Natural killer cell (primary cell): ENCODE data around the gene ANXA10. TPM values are rescaled to one million over a fixed set of nuclear protein-coding genes. Genes with fewer than 3 reads are reported as not detected.
A peak's percentile ranks its signal among the peaks of the same experiment; 100 is the strongest.

Experiments used
- ATAC-seq, 3 donors: fragments of 150-1000 bp in 2 of 3; fragments of 200-7000 bp in 1 of 3; cut with Tn5 transposase; 1 replicate in 1 of 3; 2 replicates in 2 of 3; pipeline ENCODE4 v1.10.0; 2021; ENCODE audit warnings: mild to moderate bottlenecking in 2 of 3, moderate library complexity in 2 of 3
- DNase-seq, 2 donors: peaks; one replicate each; pipeline versions ENCODE4 v3.0.0 to v3.0.0-alpha.2; 2013 to 2021; ENCODE audit warnings: mixed read lengths in 1 of 2
- H3K27ac ChIP-seq: one replicate; pipeline ENCODE4 v1.5.1; 2013; ENCODE audit warnings: mild to moderate bottlenecking, low read length
- H3K27me3 ChIP-seq: one replicate; pipeline ENCODE4 v1.6.1; 2013; ENCODE audit warnings: low read length; ENCODE audit not compliant: control insufficient read depth, insufficient read depth
- H3K36me3 ChIP-seq: one replicate; pipeline ENCODE4 v1.6.1; 2013; ENCODE audit warnings: low read length; ENCODE audit not compliant: control insufficient read depth, insufficient read depth
- H3K4me1 ChIP-seq: one replicate; pipeline ENCODE4 v1.6.1; 2013; ENCODE audit warnings: low read length; ENCODE audit not compliant: control insufficient read depth, insufficient read depth
- H3K4me3 ChIP-seq: one replicate; pipeline ENCODE4 v1.5.1; 2013; ENCODE audit warnings: low read length
- H3K9me3 ChIP-seq: one replicate; pipeline ENCODE4 v1.6.1; 2013; ENCODE audit warnings: low read length; ENCODE audit not compliant: control insufficient read depth, insufficient read depth
- H3K27ac Mint-ChIP-seq, 2 donors: one replicate each; pipeline ENCODE4 v1.8.0; 2022; ENCODE audit warnings: mild to moderate bottlenecking in 2 of 2, mixed read lengths in 2 of 2, moderate library complexity in 1 of 2
- H3K27me3 Mint-ChIP-seq, 2 donors: one replicate each; pipeline ENCODE4 v1.8.0; 2022; ENCODE audit warnings: low read depth in 2 of 2, mixed read lengths in 2 of 2
- H3K36me3 Mint-ChIP-seq: one replicate; pipeline ENCODE4 v1.8.0; 2022; ENCODE audit warnings: mixed read lengths
- H3K4me1 Mint-ChIP-seq, 2 donors: one replicate each; pipeline ENCODE4 v1.8.0; 2022; ENCODE audit warnings: mixed read lengths in 2 of 2
- H3K4me3 Mint-ChIP-seq: one replicate; pipeline ENCODE4 v1.8.0; 2022; ENCODE audit warnings: mild to moderate bottlenecking, moderate library complexity, mixed read lengths
- H3K9me3 Mint-ChIP-seq, 2 donors: one replicate each; pipeline ENCODE4 v1.8.0; 2022; ENCODE audit warnings: mixed read lengths in 2 of 2
- WGBS: methylation state at CpG from one replicate; pipeline ENCODE4 v1.1.7; 2013; ENCODE audit warnings: missing lambda C conversion rate; ENCODE audit not compliant: insufficient coverage; 5-methylcytosine and 5-hydroxymethylcytosine counted together
- intact Hi-C: fragments of 100-400 bp; cut with micrococcal nuclease; formaldehyde crosslinking; loops from one replicate; pipeline ENCODE4 v1.14.2; 2022
- total RNA-seq, 4 donors: library from RNA; stranded (reverse); fragments of 120-200 nt in 1 of 4; gene quantifications; one replicate each; pipeline versions ENCODE4 v1.2.3 to v1.2.4, GENCODE V29; 2013 to 2022
- TF ChIP-seq, protein P1 (sequence below): fragments of 200-600 bp; IDR thresholded peaks from one replicate; pipeline ENCODE4 v1.8.0; 2022; ENCODE audit warnings: antibody characterized with exemption

Gene ANXA10
- total RNA-seq, 3 donors from 2014 or later (not counting 1 experiment from before 2014, with no cell fraction given), result not detected

DNA sequence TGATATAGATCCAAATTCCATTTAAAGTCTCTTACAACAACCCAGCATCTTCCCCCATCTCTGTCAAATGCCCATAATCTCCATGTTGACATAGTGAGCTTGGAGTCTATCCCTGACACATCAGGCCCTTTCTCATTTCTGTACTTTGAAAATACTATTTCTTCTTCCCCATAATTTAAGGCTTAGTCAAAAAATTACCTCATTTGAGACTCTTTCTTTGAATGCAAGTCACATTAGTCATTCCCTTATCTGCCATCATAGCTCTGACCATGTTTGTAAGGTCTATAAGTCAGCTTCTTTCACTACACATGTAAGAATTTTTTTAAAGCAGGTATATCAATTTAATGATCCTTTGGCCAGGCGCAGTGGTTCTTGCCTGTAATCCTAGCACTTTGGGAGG, 126.3 kb downstream of the ANXA10 start:
- Mint-ChIP-seq H3K36me3 (peaks cover 62% of the 10 kb centered on the region), H3K4me3 (no peak overlapping the region), H3K9me3 (peaks cover 3 to 4% of the 10 kb centered on the region in 2 donors), H3K27ac (no peak overlapping the region), H3K4me1 (peaks cover 0 to 3% of the 10 kb centered on the region in 2 donors), H3K27me3 (no peaks in the 10 kb centered on the region)
- ATAC-seq (no peak), DNase-seq (no peak)
- Histone ChIP-seq H3K9me3 (no peaks in the 10 kb centered on the region), H3K27me3 (no peaks in the 10 kb centered on the region), H3K27ac (no peak overlapping the region), H3K36me3 (peaks cover 58% of the 10 kb centered on the region), H3K4me3 (no peak overlapping the region), H3K4me1 (no peaks in the 10 kb centered on the region)
- TF ChIP-seq, protein P1, sequence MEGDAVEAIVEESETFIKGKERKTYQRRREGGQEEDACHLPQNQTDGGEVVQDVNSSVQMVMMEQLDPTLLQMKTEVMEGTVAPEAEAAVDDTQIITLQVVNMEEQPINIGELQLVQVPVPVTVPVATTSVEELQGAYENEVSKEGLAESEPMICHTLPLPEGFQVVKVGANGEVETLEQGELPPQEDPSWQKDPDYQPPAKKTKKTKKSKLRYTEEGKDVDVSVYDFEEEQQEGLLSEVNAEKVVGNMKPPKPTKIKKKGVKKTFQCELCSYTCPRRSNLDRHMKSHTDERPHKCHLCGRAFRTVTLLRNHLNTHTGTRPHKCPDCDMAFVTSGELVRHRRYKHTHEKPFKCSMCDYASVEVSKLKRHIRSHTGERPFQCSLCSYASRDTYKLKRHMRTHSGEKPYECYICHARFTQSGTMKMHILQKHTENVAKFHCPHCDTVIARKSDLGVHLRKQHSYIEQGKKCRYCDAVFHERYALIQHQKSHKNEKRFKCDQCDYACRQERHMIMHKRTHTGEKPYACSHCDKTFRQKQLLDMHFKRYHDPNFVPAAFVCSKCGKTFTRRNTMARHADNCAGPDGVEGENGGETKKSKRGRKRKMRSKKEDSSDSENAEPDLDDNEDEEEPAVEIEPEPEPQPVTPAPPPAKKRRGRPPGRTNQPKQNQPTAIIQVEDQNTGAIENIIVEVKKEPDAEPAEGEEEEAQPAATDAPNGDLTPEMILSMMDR, result no peak
- intact Hi-C loops, result no loop called here
- WGBS, result 100% methylated on average over 1 of the region's 1 CpG

DNA sequence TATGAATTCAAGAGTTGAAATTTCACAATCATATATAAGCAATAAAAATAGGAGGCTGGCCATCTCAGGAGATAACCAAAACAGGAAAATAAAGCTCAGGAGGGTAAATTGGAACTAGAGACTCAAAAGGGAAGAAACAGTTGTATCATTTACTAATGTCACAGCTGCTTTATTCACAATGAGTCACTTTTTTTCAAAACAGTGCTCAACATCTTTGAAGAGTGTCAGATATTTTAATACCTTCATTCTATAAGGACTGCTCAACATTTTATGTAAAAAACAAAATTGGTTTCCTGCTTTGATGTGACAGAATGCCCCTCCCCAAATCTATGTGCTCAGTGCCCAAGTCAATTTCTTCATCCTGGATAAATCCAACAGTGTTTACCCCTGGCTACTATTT, 128.6 kb downstream of the ANXA10 start:
- no peak overlapping the region for H3K27ac ChIP-seq
- DNase-seq (no peak), ATAC-seq (no peak)
- Mint-ChIP-seq H3K4me3 (no peak overlapping the region), H3K27ac (no peak overlapping the region), H3K9me3 (no peaks in the 10 kb centered on the region), H3K27me3 (no peaks in the 10 kb centered on the region), H3K4me1 (peaks cover 0 to 3% of the 10 kb centered on the region in 2 donors), H3K36me3 (peaks cover 55% of the 10 kb centered on the region)
- intact Hi-C loops, result no loop called here
- no peaks in the 10 kb centered on the region for H3K4me1 ChIP-seq
- TF ChIP-seq, protein P1, result no peak
- no peak overlapping the region for H3K4me3 ChIP-seq
- peaks cover 71% of the 10 kb centered on the region for H3K36me3 ChIP-seq
- no peaks in the 10 kb centered on the region for H3K9me3 ChIP-seq
- H3K27me3 ChIP-seq, result no peaks in the 10 kb centered on the region

DNA sequence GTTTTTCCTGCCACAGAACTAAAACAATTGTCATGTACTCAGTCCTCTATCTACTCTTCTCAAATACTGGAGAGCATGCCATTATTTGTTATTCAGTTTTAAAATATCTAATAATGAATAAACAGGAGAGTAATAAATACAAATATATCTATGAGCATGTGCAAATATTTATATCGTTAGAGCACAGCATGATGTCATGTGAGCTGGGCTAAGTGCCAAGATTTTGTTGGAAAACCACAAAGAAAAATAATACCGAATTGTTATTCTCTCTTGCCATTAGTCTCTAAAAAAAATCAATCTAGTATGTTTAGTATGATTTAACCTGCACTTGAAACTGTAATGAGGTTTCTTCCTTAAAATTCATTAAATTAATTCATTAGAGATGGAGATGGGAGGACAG, 129.0 kb downstream of the ANXA10 start:
- H3K36me3 ChIP-seq, result peaks cover 69% of the 10 kb centered on the region
- WGBS, result no CpG with 5 or more reads among the region's 2 CpGs
- Mint-ChIP-seq H3K36me3 (peaks cover 55% of the 10 kb centered on the region), H3K9me3 (no peaks in the 10 kb centered on the region), H3K4me1 (peaks cover 0 to 3% of the 10 kb centered on the region in 2 donors), H3K27ac (peak overlapping the region in 1 of 2 donors; percentile 27), H3K4me3 (no peak overlapping the region), H3K27me3 (no peaks in the 10 kb centered on the region)
- intact Hi-C loops, result no loop called here
- TF ChIP-seq, protein P1, result no peak
- H3K27ac ChIP-seq, result no peak overlapping the region
- no peaks in the 10 kb centered on the region for H3K27me3 ChIP-seq
- no peak for DNase-seq
- no peak overlapping the region for H3K4me3 ChIP-seq
- H3K4me1 ChIP-seq, result no peaks in the 10 kb centered on the region
- ATAC-seq, result no peak
- H3K9me3 ChIP-seq, result no peaks in the 10 kb centered on the region

Other genes starting within 250 kb of the ANXA10 start
- gene DDX60, start 226.2 kb downstream of the ANXA10 start, total RNA-seq, result 10 to 100 TPM; 29.4 to 37.2 (median 31.5) TPM